Measurements from ENCODE around the gene KCNAB1.

Gene KCNAB1

DNA sequence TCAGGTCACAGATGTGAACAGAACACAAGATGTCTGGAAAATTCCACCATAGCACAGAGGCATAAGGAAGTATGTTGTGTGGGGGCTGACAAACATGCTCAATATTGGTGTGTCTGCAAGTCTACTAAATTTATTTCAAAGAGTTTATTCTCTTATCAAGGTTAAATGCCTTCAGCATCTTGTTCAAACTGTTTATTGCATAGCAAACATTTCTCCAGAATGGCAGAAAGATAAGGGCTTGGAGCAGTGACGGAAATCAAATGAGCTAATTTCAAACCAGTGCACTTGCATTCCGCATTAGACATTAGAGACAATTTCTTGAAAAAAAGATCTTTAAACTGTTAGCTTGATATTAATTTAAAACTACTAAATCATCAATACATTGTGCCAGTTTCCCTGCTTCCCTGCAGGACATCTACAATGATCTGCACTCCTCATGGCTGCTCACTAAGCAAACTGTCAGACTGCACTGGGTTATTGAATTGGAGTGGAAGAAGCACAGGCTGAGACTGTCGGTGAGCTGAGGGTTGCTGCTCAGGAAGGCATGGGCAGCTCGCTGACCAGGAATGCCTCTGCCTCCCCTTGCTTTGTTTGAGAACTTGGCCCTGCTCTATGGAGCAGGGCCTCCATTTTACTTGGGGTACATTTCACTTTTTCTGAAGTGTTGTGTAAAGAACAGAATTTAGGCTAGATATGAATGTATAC lies 89.4 kb downstream of the KCNAB1 start:
- peaks cover 5 to 12% of the 10 kb centered on the region in 2 experiments for H3K4me1 ChIP-seq (ENCODE audit: control insufficient read depth in 1 of 2, insufficient read depth in 1 of 2, low read depth in 1 of 2, low read length in 1 of 2)
- TF ChIP-seq, protein P1, sequence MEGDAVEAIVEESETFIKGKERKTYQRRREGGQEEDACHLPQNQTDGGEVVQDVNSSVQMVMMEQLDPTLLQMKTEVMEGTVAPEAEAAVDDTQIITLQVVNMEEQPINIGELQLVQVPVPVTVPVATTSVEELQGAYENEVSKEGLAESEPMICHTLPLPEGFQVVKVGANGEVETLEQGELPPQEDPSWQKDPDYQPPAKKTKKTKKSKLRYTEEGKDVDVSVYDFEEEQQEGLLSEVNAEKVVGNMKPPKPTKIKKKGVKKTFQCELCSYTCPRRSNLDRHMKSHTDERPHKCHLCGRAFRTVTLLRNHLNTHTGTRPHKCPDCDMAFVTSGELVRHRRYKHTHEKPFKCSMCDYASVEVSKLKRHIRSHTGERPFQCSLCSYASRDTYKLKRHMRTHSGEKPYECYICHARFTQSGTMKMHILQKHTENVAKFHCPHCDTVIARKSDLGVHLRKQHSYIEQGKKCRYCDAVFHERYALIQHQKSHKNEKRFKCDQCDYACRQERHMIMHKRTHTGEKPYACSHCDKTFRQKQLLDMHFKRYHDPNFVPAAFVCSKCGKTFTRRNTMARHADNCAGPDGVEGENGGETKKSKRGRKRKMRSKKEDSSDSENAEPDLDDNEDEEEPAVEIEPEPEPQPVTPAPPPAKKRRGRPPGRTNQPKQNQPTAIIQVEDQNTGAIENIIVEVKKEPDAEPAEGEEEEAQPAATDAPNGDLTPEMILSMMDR (IDR thresholded peaks at IDR 0.05), result no peak
- no peaks in the 10 kb centered on the region for H3K27me3 ChIP-seq
- H3K4me3 ChIP-seq (ENCODE audit: low read depth in 1 of 2, low read length in 1 of 2), result no peak overlapping the region
- H3K36me3 ChIP-seq, result no peaks in the 10 kb centered on the region
- no peaks in the 10 kb centered on the region for H3K9me3 ChIP-seq
- no peak overlapping the region for H3K27ac ChIP-seq

DNA sequence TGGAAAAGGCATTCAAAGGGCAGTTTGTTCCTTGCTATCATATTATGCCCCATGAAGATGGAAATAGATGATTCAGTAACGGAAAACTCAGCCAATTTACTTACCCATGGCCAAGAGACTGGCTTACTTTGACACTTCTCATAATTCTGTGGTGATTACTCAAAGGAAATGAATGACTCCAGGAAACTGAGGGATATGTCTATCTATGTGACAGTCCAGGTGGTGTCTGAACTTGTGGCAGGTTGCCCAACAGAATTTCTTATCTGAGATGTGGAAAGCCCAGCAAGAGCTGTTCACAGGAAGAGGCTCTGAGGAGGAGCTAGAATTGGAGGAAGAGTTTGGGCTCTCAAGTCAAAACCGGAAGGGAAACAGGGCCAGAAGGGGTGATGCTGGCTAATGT lies 91.2 kb downstream of the KCNAB1 start:
- Histone ChIP-seq H3K4me1 (ENCODE audit: control insufficient read depth in 1 of 2, insufficient read depth in 1 of 2, low read depth in 1 of 2, low read length in 1 of 2) (peaks cover 5 to 12% of the 10 kb centered on the region in 2 experiments), H3K4me3 (ENCODE audit: low read depth in 1 of 2, low read length in 1 of 2) (no peak overlapping the region), H3K27ac (no peak overlapping the region), H3K27me3 (no peaks in the 10 kb centered on the region), H3K36me3 (no peaks in the 10 kb centered on the region), H3K9me3 (no peaks in the 10 kb centered on the region)
- TF ChIP-seq, protein P1 (IDR thresholded peaks at IDR 0.05), result no peak

- Histone ChIP-seq H3K27ac (no peak overlapping the region), H3K9me3 (no peaks in the 10 kb centered on the region), H3K36me3 (no peaks in the 10 kb centered on the region), H3K4me3 (ENCODE audit: low read depth in 1 of 2, low read length in 1 of 2) (no peak overlapping the region), H3K27me3 (no peaks in the 10 kb centered on the region), H3K4me1 (ENCODE audit: control insufficient read depth in 1 of 2, insufficient read depth in 1 of 2, low read depth in 1 of 2, low read length in 1 of 2) (peaks cover 5 to 12% of the 10 kb centered on the region in 2 experiments)
- TF ChIP-seq, protein P1 (IDR thresholded peaks at IDR 0.05), result no peak
Observed at GRCh38 chr3:156214676-156215075, 94.3 kb downstream of the KCNAB1 start.

DNA sequence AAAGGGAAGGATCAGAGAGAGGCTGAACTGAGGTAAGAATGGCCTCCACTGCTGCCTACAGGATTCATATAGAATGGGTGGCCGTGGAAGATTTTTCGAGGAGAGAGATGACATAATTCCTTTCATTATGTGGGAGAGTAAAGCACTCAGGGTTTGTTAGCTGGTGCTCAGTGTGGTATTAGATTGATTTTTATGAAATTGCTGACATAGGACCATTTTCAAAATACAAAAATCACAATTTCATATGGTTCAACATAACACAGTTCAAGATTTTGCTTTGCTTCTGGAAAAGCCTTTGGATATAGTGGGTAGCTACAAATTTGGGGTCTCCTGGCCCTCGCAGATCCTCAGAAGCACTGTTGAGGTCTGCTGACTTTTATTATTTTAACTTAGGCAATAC lies 95.4 kb downstream of the KCNAB1 start:
- Histone ChIP-seq H3K27me3 (no peaks in the 10 kb centered on the region), H3K4me3 (ENCODE audit: low read depth in 1 of 2, low read length in 1 of 2) (no peak overlapping the region)
- TF ChIP-seq, protein P1 (IDR thresholded peaks at IDR 0.05), result no peak

DNA sequence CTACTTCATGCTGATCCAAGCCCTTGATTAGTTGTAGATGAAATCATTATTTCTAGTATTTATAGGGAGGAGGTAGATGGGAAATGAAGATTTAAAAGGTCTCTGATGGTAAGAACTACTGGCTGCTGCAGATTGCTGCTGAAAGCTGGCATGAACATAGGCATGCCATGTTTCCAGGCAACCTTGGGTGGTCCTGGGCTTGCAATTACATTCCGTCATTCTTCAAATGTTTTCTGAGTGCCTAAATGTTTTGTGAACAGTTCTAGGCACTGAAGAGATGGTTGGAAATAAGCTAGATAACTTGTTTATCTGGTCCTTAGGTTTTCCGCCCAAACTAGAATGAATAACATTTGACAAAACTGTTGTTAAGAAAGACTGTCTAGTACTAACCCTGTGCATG lies 95.8 kb downstream of the KCNAB1 start:
- TF ChIP-seq, protein P1 (IDR thresholded peaks at IDR 0.05), result no peak
- peaks cover 5 to 9% of the 10 kb centered on the region in 2 experiments for H3K4me1 ChIP-seq (ENCODE audit: control insufficient read depth in 1 of 2, insufficient read depth in 1 of 2, low read depth in 1 of 2, low read length in 1 of 2)

More for the DNA sequence above, 95.4 kb downstream of the KCNAB1 start:
- Histone ChIP-seq H3K9me3 (no peaks in the 10 kb centered on the region), H3K36me3 (no peaks in the 10 kb centered on the region), H3K27ac (no peak overlapping the region), H3K4me1 (ENCODE audit: control insufficient read depth in 1 of 2, insufficient read depth in 1 of 2, low read depth in 1 of 2, low read length in 1 of 2) (peaks cover 5 to 12% of the 10 kb centered on the region in 2 experiments)

More for the DNA sequence above, 95.8 kb downstream of the KCNAB1 start:
- no peaks in the 10 kb centered on the region for H3K9me3 ChIP-seq
- no peaks in the 10 kb centered on the region for H3K27me3 ChIP-seq
- no peaks in the 10 kb centered on the region for H3K36me3 ChIP-seq
- no peak overlapping the region for H3K27ac ChIP-seq
- H3K4me3 ChIP-seq (ENCODE audit: low read depth in 1 of 2, low read length in 1 of 2), result no peak overlapping the region

Measured in neutrophil (primary cell).